ENCODE data around the gene CITED2. TPM values are rescaled to one million over a fixed set of nuclear protein-coding genes. Genes with fewer than 3 reads are reported as not detected.

The CITED2 gene
- polyA plus RNA-seq, 1 of the 3 experiments (the other 2 are of a cell fraction): 173 TPM

- no peaks in the 10 kb centered on the region for H3K9me3 ChIP-seq
- peak overlapping the region; percentile 19; the same call in 1 of the 2 replicates for H3K9ac ChIP-seq
- H2AFZ ChIP-seq (ENCODE audit: low read depth): peak overlapping the region; percentile 72
- H3K36me3 ChIP-seq (replicated peaks in 1 of 2; ENCODE audit: control insufficient read depth in 1 of 2, insufficient read depth in 2 of 2, low read length in 1 of 2): no peaks in the 10 kb centered on the region
- 9% methylated on average over 5 of the region's 5 CpGs for WGBS (ENCODE audit: low lambda C conversion rate)
- CTCF ChIA-PET: no interaction called here
- H3K9me2 ChIP-seq: no peaks in the 10 kb centered on the region
- no peak overlapping the region for H3K4me3 ChIP-seq (ENCODE audit: low read depth in 2 of 2, low read length in 1 of 2)
- H3K79me2 ChIP-seq (ENCODE audit: insufficient read depth): no peaks in the 10 kb centered on the region
- peaks cover 0 to 7% of the 10 kb centered on the region in 2 experiments; a peak in 1 of 4 replicates for H3K4me1 ChIP-seq (ENCODE audit: control insufficient read depth in 1 of 2, insufficient read depth in 2 of 2, low read depth in 1 of 2, low read length in 1 of 2)
- peaks cover 7% of the 10 kb centered on the region for H3F3A ChIP-seq (replicated peaks; ENCODE audit: insufficient read depth)
- peak overlapping the region; percentile 33; the same call in 1 of the 2 replicates for H3K4me2 ChIP-seq
- no peaks in the 10 kb centered on the region for H4K20me1 ChIP-seq (ENCODE audit: insufficient read depth)
- no peak for DNase-seq
- POLR2A ChIA-PET: no interaction called here
- TF ChIP-seq TCF12 (IDR thresholded peaks at IDR 0.05): peak; percentile 9; the same call in 1 of the 2 replicates
- peak; percentile 43; the same call in 1 of the 2 replicates for TF ChIP-seq FOSL2 (IDR thresholded peaks at IDR 0.05; ENCODE audit: borderline replicate concordance, low read depth)
- TF ChIP-seq POLR2AphosphoS5 (IDR thresholded peaks at IDR 0.05; ENCODE audit: low read depth, low read length): no peak
- TF ChIP-seq TEAD4 (IDR thresholded peaks at IDR 0.05; ENCODE audit: borderline replicate concordance, insufficient read depth): no peak
- no peak for TF ChIP-seq NFIC (IDR thresholded peaks at IDR 0.05; ENCODE audit: borderline replicate concordance)
- TF ChIP-seq CTCF (IDR thresholded peaks at IDR 0.05): no peak
- TF ChIP-seq MEF2A (IDR thresholded peaks at IDR 0.05; ENCODE audit: borderline replicate concordance, low read depth): no peak
- no peak for TF ChIP-seq SMC3 (IDR thresholded peaks at IDR 0.05; ENCODE audit: low read depth, low read length)
- H3K27me3 ChIP-seq (ENCODE audit: insufficient read depth): no peaks in the 10 kb centered on the region; the same call in 1 of the 2 replicates
- peak overlapping the region in 1 of 2 experiments; percentile 55; a peak in 2 of 4 replicates for H3K27ac ChIP-seq (ENCODE audit: low read depth in 2 of 2, low read length in 1 of 2)
Observed at GRCh38 chr6:139334806-139335446, 39.5 kb downstream of the CITED2 start.

- Histone ChIP-seq H3K4me1 (ENCODE audit: control insufficient read depth in 1 of 2, insufficient read depth in 2 of 2, low read depth in 1 of 2, low read length in 1 of 2) (peaks cover 0 to 7% of the 10 kb centered on the region in 2 experiments; a peak in 1 of 4 replicates), H3K9me2 (no peaks in the 10 kb centered on the region), H3K79me2 (ENCODE audit: insufficient read depth) (no peaks in the 10 kb centered on the region), H3K27ac (ENCODE audit: low read depth in 2 of 2, low read length in 1 of 2) (no peak overlapping the region), H3K4me3 (ENCODE audit: low read depth in 2 of 2, low read length in 1 of 2) (no peak overlapping the region), H4K20me1 (ENCODE audit: insufficient read depth) (no peaks in the 10 kb centered on the region), H3F3A (replicated peaks; ENCODE audit: insufficient read depth) (peaks cover 7% of the 10 kb centered on the region), H3K27me3 (ENCODE audit: insufficient read depth) (no peaks in the 10 kb centered on the region; the same call in 1 of the 2 replicates), H3K9ac (no peak overlapping the region), H3K36me3 (replicated peaks in 1 of 2; ENCODE audit: control insufficient read depth in 1 of 2, insufficient read depth in 2 of 2, low read length in 1 of 2) (no peaks in the 10 kb centered on the region), H2AFZ (ENCODE audit: low read depth) (0 out of 2 replicates have a peak overlapping the region, but pooled peaks have one; percentile 3), H3K9me3 (no peaks in the 10 kb centered on the region), H3K4me2 (no peak overlapping the region)
- CTCF ChIA-PET: no interaction called here
- no peak for DNase-seq
- 4% methylated on average over 3 of the region's 3 CpGs for WGBS (ENCODE audit: low lambda C conversion rate)
- POLR2A ChIA-PET: no interaction called here
- no peak for TF ChIP-seq CTCF (IDR thresholded peaks at IDR 0.05)
- no peak for TF ChIP-seq FOSL2 (IDR thresholded peaks at IDR 0.05; ENCODE audit: borderline replicate concordance, low read depth)
- no peak for TF ChIP-seq SIN3A (IDR thresholded peaks at IDR 0.05; ENCODE audit: borderline replicate concordance, low read depth, low read length)
- TF ChIP-seq RCOR1 (IDR thresholded peaks at IDR 0.05; ENCODE audit: low read length): no peak
- TF ChIP-seq TCF12 (IDR thresholded peaks at IDR 0.05): no peak
- no peak for TF ChIP-seq POLR2AphosphoS5 (IDR thresholded peaks at IDR 0.05; ENCODE audit: low read depth, low read length)
- TF ChIP-seq EP300 (IDR thresholded peaks at IDR 0.05; ENCODE audit: borderline replicate concordance in 1 of 2, low read depth in 1 of 2, low read length in 1 of 2): no peak
- no peak for TF ChIP-seq TAF1 (IDR thresholded peaks at IDR 0.05; ENCODE audit: borderline replicate concordance, low read depth, low read length)
- TF ChIP-seq MAX (IDR thresholded peaks at IDR 0.05; ENCODE audit: low read depth): no peak
- TF ChIP-seq ELF1 (IDR thresholded peaks at IDR 0.05): no peak
- TF ChIP-seq GATA2 (CRISPR knock-in tag; IDR thresholded peaks at IDR 0.05): no peak
- no peak for TF ChIP-seq MXI1 (IDR thresholded peaks at IDR 0.05; ENCODE audit: low read depth, low read length)
Observed at GRCh38 chr6:139330826-139331500, 43.5 kb downstream of the CITED2 start.
